ENCODE data around the gene ADAMTS1.

ADAMTS1 gene

DNA sequence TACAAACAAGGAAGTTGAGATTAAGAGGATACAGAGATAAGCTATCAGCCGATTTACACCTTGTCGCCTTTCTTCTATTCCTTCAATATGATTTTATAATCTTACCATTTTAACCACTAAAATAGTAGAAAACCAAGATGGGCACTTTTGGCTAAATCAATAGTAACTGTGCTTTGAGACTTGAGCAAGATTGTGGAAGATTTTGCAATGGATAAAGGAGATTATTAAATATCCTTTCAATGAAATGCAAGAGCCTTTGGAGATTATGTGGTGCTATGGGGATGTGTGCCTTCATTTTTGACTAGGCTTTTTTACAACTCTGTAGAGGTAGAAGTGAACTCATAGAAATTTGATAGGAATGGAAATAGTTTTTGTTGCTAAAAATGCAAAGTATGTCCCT, 33.7 kb downstream of the ADAMTS1 start:
- DNase-seq, result no peak

DNA sequence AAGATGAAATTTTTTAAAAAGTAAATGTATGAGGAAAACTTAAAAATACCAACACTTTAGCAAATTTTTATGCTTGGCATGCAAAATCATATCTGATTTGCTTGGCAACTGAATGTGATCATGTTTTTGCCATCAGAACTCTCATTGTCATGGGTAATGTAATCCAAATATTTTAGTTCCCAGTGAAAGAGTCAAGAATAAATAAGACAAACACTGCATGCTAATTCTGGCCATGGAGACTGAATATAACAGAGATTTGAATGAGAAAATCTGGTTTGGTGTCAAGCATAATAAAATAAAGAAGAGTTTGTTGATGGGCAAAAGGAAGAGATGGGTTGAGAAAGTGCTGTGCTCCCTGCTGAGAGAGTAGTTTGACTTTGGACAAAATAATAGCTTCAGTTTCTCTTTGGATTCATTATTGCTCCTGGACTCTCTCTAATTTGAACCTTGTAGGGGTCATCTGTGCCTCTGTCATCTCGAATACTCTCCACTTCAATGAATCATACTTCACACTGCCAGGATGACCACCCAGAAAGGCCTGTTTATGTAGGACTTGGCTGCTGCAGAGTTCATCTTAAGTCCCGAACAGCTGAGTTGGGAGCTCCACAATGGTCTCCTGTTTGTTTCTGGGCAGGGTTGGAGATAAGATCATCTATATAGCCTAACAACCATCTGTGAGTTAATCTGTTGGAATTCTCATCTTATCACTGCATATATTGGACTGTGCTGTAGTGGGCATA, 34.4 kb downstream of the ADAMTS1 start:
- no peak for DNase-seq

DNA sequence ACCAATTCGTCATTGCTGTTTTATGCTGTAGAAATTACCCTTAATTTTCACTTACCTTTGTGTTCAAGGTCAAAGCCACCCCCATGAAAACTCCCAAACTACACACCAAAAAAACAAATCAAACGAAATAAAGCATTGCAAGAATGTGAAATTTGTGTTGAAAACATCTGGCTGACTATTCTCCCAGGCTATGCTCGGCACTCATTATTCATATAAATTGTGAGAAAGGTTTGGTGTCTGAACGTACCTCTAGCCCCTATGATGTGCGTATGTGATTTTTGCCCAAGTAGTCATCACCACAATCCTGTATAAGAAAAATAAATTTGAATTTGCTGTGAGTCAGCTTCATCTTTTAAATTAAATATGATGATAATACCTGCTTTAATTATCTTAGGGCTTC, 34.9 kb downstream of the ADAMTS1 start:
- DNase-seq, result no peak

DNA sequence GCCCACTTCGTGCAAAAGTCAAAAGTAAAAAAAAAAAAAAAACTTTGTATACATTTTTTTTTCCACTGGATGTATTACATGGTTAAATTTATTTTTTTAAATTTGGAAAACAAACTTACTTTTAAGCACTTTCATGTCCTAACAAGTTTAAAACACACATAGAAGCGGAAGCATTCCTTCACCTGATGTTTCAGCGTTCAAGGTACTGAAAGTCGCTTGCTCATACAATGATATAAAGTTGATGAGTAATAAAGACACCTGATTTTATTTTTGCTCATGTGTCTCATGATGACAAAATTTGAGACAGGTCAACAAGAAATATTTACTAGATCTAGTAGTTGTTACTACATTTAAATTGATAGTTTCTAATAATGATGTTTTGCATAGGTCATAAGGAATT, 35.5 kb downstream of the ADAMTS1 start:
- no peak for DNase-seq

DNA sequence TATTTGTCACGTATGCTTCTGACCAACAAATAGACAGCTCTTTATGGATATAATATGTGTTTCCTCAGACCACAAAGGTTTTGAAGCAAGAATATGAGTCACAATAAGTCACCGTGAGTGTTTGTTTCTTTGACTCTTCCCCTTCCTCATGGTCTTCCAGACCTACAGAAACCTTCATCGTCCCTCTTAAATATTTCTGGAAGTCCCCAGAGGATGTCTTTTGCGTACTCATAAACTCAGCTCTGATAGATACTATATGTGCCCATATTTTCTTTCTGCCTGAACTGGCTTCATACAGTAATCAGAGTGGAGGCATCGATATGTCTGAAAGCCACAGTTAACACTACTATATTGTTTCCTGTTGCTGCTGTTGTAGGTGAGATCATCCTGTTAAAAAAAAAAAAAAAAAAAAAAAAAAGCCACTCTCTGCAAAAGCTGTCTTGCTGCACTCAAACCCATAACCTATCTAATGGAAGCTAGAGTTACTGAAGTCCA, 38.4 kb downstream of the ADAMTS1 start:
- no peak for DNase-seq

DNA sequence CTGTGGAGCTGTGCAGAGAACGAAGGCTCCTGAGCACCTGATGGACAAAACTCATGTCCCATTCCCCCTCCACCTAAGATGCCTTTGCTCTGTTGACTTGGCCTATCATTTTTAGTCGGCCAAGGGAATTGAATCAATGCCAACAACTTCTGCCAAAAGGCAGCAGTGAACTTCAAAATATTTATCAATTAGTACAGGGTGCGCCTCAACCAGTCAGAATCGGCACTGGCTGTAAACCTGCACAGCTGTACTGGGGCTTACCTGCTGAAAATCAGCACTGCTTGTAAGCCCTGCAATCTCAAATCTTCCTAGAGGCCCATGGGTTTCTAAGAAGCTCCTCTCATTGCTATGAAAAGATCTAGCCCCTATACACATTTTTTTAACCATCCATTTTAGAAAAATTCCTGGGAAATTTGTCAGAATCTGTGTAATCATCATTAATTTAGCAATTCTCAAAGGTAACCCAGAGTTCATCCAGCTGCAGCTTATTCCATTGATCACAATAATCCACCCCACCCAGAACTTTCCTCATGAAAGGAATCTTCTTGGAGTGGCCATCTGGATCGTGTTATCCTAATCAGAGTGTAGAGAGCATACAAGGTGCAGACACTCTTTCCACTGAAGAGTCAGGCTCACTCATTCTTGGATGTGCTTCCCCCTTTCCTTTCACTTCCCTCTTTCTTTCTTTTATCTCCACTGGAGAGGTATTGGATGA, 40.2 kb downstream of the ADAMTS1 start:
- DNase-seq, result no peak

DNA sequence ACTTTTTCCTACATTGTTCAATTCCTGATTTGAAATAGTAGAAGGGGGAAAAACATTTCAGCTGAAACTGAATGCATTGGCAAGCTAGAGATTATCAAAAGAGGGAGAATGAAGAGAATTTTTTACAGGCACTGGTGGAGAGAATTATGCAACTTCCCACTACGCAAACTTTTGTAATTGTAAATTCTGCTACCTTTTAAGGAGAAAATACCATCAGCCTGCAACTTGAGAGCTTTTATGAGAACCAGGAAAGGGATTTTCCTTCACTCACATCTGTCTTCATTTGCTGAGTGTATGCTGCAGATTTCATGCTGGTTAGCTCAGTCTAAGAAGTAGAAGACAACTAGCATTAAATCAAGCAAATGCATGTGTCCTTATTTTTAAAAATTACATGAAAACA, 43.7 kb downstream of the ADAMTS1 start:
- no peak for DNase-seq

DNA sequence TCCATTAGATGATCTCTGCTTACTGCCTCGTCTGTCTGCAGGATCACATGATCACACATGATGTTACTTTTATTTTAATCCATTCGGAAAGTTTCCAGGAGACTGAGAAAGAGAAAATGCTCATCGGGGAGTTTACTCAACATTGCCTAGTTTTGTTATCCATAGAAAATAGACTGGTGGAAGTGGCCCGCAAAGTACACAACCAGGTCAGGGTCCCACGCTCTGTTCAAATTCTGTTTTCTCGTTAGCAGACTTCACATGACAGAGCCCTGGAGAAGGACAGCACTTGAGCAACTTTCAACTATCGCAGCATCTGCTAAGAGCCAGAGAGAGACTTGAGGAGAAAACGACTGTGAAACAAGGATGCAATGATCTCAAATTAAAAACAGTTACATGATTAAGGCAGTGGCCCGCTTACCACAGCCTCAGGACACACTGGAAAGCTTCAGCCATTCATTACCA, 44.2 kb downstream of the ADAMTS1 start:
- no peak for DNase-seq

DNA sequence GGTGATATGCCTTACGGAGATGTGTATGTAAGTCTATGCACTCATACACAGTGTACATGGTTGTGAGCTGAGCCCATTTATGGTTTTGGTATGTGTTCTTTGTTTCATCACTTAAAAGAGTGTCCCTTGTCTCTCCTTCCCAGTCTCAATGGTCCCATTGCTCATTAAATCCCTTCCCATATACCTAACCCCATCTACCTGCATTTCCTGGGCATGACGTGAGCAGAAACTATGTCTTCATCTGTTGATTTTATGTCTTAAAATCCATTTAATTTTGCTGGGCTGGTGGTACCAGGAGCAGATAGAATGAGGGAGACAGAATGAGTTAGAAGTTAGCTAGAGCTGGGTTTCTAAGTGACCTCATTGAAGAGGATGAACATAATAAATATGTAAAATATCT, 44.8 kb downstream of the ADAMTS1 start:
- no peak for DNase-seq

DNA sequence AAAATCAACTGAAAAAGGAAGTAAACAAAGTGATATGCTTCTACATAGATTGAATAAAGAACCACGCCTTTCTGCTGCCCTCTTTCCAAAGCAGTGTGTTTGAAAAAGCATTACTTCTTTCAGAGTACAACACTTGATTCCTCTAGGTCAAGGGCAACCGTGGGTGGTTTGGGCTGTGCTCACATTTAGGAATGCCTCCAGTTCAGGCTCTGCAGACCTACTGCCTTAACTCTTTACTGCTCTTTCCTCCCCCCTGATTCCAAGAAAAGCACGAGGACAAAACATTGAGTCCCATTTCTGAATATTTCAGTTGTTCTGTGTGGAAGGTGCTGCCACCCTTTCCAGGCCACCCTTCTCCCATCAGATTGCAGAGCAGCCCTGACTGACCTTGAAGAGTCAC, 45.2 kb downstream of the ADAMTS1 start:
- no peak for DNase-seq

DNA sequence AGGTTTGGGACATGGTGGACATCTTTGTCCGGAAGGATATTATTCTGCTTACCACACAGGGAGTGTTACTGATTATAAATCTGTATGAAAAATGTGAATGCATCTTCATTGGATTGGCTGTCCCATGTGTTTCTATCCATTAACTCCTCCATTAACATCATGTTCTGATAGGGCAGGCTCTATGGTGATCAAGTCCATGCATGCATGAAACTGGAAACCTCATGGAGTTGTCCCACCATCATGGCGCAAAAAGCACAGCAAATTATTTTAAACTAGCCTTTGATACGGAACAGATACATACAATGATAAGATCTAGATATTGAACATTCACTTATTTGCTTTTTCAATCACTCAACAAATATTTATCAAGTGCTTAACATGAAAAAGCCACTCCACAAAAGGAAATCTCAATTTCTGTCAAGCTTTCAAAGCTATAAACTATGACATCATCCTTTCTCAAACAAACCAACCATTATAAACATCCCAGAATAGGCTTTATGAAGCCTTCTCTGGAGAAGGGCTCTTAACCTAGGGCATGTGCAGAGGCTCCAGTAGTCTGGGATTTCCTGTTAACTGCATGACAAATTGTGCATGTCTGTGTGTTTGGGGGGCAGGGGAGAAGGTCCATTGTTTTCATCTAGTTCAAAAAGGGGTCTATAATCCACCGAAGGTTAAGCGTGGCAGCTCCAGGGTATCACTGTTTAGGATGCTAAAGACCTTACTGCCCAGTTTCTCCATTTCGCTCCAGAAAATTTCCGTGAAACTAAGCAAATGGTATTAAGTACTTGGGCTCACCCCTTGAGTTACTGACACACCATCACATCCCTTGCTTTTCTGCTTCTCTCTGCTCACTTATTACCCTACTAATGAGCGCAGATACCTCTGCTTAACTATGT, 46.1 kb downstream of the ADAMTS1 start:
- no peak for DNase-seq

DNA sequence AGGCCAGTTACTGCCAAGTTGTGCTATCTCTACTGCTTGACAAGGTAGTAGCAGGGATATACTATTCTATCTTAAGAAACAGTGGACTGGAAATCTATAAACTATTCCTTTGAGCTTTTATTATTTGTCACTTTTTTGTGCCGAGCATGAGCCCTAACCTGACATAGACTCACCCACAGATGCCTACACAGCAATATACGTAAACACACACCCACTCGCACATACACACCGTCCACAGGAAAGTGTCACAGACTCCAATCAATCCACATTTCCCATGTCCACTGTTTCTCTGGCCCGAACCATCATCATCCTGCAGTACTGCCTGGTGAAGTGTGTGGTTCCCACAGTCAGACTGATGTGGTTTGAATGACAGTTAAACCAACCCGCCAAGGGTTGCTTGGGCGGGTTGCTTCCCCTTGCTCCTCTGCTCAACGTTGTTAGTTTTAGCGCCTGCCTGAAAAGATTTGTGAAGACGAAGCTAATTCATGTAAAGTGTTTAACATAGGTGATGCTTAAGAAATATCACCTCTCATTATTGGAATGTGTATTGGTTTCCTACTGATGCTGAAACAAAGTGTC, 47.2 kb downstream of the ADAMTS1 start:
- DNase-seq, result no peak

DNA sequence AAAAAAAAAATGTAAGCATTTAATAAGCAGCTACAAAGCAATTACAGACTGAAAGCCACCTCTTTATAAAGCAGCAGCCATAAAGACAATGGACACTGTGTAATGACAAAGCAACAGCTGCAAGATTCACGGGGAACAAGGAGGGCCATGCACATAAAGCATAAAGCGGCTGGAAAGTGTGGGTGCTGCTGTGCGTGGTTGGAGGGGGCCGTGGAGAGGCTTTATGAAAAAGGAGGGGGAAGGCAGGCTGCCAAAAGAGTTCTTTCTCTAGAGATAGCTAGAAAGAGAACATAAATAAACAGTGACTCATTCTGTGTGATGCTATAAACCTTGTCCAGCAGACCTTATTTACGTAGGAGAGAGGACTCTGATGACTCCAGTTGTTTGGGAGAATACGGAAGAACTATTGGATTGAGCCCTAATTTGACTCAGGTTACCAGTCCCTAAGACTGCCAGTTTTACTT, 49.3 kb downstream of the ADAMTS1 start:
- no peak for DNase-seq

DNA sequence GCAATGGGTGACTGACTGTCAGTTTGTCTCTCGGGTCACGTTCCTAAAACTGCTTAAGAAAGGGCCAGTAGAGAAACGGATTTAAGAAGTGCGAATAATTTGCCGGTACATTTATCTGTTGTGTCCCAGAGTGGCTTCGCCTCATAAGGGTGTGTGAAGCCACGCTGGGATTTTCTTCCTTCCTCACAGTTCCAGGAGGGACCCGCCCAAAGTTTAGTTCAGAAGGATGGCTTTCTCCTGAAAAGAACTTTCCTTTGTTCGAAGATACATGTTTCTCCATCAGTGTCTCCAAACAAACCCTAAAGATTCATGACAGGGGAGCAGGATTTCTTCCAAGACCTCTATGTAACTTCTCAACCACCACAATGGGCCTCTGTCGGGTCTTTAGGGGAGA, 49.8 kb downstream of the ADAMTS1 start:
- DNase-seq, result no peak

DNA sequence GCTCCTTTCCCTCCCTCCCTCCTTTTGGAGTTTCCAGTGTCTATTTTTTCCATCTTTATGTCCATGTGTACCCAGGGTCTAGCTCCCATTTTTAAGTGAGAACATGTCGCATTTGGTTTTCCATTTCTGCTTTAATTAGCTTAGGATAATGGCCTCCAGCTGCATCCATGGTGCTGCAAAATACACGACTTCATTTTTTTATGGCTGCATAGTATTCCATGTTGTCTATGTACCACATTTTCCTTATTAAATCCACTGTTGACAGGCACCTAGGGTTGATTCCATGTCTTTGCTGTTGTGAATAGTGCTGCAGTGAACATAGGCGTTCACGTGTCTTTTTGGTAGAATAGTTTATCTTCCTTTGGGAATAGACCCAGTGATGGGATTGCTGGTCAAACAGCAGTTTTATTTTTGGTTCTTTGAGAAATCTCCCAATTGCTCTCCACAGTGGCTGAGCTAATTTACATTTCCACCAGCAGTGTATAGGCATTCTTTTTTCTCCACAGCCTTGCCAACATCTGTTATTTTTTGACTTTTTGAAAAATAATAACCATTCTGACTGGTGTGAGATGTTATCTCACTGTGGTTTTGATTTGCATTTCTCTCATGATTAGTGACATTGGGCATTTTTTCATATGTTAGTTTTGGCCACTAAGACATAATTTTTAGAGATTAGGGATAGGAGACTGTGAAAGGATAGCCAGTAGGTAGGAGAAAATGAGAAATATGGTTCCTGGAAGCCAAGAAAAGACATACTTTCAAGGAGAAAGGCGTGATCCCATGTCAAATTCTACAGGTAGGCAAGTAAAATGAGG, 50.4 kb downstream of the ADAMTS1 start:
- DNase-seq, result no peak

DNA sequence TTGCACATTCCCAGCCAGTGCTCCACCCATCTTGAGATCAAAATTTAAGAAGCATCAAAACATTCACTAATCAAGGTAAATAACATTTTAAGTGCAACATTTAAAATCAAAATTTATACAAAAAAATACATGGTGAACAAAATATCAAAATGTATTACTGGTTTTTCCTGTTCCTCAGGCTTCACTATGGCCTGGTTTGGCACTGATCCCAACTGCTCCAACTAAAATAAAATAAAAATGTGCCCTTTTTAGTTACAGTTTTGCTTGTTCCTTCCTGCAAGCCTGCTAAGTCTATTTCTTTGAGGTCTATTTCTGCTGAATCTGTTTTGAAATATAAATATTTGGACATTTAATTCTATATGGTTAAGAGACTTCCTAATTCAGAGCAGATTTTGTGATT, 54.9 kb downstream of the ADAMTS1 start:
- no peak for DNase-seq

DNA sequence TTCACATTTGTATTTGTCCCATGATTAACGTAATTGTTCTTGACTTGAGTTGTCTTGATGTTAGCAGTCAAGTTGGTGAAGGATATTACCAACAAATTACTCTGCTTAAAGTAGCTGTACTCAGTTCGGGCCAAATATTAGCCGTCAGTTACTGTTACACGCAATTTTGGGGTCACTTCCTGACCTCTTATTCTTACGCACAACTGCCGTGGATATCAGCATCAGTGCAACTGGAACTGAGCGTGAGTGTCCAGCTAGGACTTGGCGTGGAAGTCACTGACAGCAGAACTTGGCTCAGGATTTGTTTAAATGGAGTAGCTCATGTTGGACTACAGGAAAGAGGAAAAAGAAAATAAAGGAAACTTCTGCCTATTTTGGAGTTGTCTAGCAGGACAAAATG, 56.4 kb downstream of the ADAMTS1 start:
- DNase-seq, result no peak

Measured in activated naive CD4-positive, alpha-beta T cell treated with Interleukin-2 at 50 U/mL for 16 hours (primary cell).